ENCODE results near the gene SIX2. TPM values are rescaled to one million over a fixed set of nuclear protein-coding genes. Genes with fewer than 3 reads are reported as not detected.

Gene SIX2
- total RNA-seq, 1 donor from 2014 or later: not detected

- Histone ChIP-seq H3K9me3 (ENCODE audit: low read depth) (no peaks in the 10 kb centered on the region), H3K9ac (no peak overlapping the region), H3K4me3 (peak overlapping the region; percentile 35), H3K79me2 (ENCODE audit: low read depth) (no peaks in the 10 kb centered on the region), H4K20me1 (ENCODE audit: low read depth) (no peaks in the 10 kb centered on the region), H3K36me3 (no peaks in the 10 kb centered on the region), H3K27me3 (no peaks in the 10 kb centered on the region), H3F3A (ENCODE audit: low read depth) (peaks cover 39% of the 10 kb centered on the region), H3K4me2 (peak overlapping the region; percentile 80), H3K4me1 (peaks cover 39% of the 10 kb centered on the region), H2AFZ (replicated peaks) (peak overlapping the region; percentile 6), H3K27ac (peak overlapping the region; percentile 92)
- DNase-seq (ENCODE audit: low spot score): peak; percentile 76
- H3K4me1 Mint-ChIP-seq: peaks cover 44% of the 10 kb centered on the region
- peak overlapping the region; percentile 72 for H3K27ac Mint-ChIP-seq
- TF ChIP-seq EZH2 (IDR thresholded peaks at IDR 0.05): no peak
- TF ChIP-seq, protein P1, sequence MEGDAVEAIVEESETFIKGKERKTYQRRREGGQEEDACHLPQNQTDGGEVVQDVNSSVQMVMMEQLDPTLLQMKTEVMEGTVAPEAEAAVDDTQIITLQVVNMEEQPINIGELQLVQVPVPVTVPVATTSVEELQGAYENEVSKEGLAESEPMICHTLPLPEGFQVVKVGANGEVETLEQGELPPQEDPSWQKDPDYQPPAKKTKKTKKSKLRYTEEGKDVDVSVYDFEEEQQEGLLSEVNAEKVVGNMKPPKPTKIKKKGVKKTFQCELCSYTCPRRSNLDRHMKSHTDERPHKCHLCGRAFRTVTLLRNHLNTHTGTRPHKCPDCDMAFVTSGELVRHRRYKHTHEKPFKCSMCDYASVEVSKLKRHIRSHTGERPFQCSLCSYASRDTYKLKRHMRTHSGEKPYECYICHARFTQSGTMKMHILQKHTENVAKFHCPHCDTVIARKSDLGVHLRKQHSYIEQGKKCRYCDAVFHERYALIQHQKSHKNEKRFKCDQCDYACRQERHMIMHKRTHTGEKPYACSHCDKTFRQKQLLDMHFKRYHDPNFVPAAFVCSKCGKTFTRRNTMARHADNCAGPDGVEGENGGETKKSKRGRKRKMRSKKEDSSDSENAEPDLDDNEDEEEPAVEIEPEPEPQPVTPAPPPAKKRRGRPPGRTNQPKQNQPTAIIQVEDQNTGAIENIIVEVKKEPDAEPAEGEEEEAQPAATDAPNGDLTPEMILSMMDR (IDR thresholded peaks at IDR 0.05): no peak
- no peak for TF ChIP-seq EZH2phosphoT487 (IDR thresholded peaks at IDR 0.05)
- peaks cover 15% of the 10 kb centered on the region for H3K27me3 Mint-ChIP-seq (ENCODE audit: insufficient read depth, low read depth)
- H3K4me3 Mint-ChIP-seq: peak overlapping the region; percentile 76
- H3K9me3 Mint-ChIP-seq: no peaks in the 10 kb centered on the region
- peaks cover 2% of the 10 kb centered on the region for H3K36me3 Mint-ChIP-seq
Observed at GRCh38 chr2:44972771-44973535, 36.3 kb downstream of the SIX2 start.

DNA sequence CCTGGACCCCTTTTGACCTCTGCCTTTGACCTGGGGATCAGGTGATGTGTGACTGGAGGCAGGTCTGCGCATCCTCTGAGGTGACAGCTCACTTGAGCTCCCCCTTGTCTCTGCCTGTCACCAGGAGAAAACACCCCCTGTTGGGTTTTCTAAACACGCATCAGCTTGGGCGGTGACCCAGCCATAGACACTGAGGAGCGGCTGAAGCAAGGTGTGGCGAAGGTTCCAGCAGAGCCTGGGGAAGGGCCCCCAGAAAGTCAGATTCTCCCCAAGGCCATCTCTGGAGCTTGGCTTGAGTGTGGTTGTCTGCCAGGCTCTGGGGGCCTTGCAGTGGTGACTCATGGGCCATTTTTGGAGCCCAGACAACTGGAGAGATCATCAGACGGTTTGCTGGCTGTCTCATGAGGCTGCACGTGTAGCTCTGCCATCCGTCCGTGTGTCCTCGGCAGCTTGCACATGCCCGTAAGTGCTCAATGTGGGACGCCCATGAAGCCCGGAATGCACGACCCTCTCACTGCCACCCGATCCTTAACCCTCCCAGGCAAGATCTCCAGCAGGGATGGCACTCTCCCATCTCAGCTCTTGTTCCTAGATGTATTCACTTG, 38.3 kb downstream of the SIX2 start:
- Mint-ChIP-seq H3K4me3 (no peak overlapping the region), H3K27me3 (ENCODE audit: insufficient read depth, low read depth) (peaks cover 12% of the 10 kb centered on the region), H3K9me3 (no peaks in the 10 kb centered on the region), H3K27ac (no peak overlapping the region), H3K4me1 (peaks cover 44% of the 10 kb centered on the region), H3K36me3 (peaks cover 4% of the 10 kb centered on the region)
- no peaks in the 10 kb centered on the region for H3K27me3 ChIP-seq
- TF ChIP-seq, protein P1 (IDR thresholded peaks at IDR 0.05): no peak
- TF ChIP-seq EZH2phosphoT487 (IDR thresholded peaks at IDR 0.05) (no peak), EZH2 (IDR thresholded peaks at IDR 0.05) (no peak)
- H3F3A ChIP-seq (ENCODE audit: low read depth): peaks cover 43% of the 10 kb centered on the region
- H2AFZ ChIP-seq (replicated peaks): no peak overlapping the region
- no peaks in the 10 kb centered on the region for H3K79me2 ChIP-seq (ENCODE audit: low read depth)
- no peaks in the 10 kb centered on the region for H4K20me1 ChIP-seq (ENCODE audit: low read depth)
- H3K4me1 ChIP-seq: peaks cover 39% of the 10 kb centered on the region
- DNase-seq (ENCODE audit: low spot score): no peak
- H3K9me3 ChIP-seq (ENCODE audit: low read depth): no peaks in the 10 kb centered on the region
- peak overlapping the region; percentile 11 for H3K4me2 ChIP-seq
- no peaks in the 10 kb centered on the region for H3K36me3 ChIP-seq
- no peak overlapping the region for H3K9ac ChIP-seq
- no peak overlapping the region for H3K4me3 ChIP-seq
- H3K27ac ChIP-seq: no peak overlapping the region

DNA sequence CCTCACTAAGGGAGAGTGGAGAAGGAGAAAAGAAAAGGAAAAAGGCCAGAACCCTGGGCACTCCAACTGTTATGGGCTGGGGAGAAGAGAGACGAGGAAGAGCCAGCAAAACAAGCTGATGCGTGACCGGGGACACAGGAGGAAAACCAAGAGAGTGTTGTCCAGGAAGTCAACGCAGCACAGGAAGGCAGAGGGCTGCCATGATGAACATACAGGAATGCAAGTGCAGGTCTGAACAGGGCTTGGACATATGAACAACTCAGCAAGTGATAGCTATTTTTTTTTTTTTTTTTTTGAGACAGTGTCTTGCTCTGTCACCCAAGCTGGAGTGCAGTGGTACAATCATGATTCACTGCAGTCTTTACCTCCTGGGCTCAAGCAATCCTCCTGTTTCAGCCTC, 39.3 kb downstream of the SIX2 start:
- H3K36me3 Mint-ChIP-seq: peaks cover 4% of the 10 kb centered on the region
- H3K27me3 Mint-ChIP-seq (ENCODE audit: insufficient read depth, low read depth): peaks cover 16% of the 10 kb centered on the region
- peaks cover 43% of the 10 kb centered on the region for H3K4me1 Mint-ChIP-seq

More for the DNA sequence above, 39.3 kb downstream of the SIX2 start:
- Mint-ChIP-seq H3K9me3 (no peaks in the 10 kb centered on the region), H3K27ac (no peak overlapping the region), H3K4me3 (no peak overlapping the region)
- Histone ChIP-seq H3K36me3 (no peaks in the 10 kb centered on the region), H3K9me3 (ENCODE audit: low read depth) (no peaks in the 10 kb centered on the region), H3K4me2 (no peak overlapping the region), H3K27ac (no peak overlapping the region), H3K4me1 (peaks cover 41% of the 10 kb centered on the region), H3K4me3 (no peak overlapping the region), H2AFZ (replicated peaks) (no peak overlapping the region), H3K27me3 (no peaks in the 10 kb centered on the region), H3K79me2 (ENCODE audit: low read depth) (no peaks in the 10 kb centered on the region), H3K9ac (no peak overlapping the region), H3F3A (ENCODE audit: low read depth) (peaks cover 53% of the 10 kb centered on the region), H4K20me1 (ENCODE audit: low read depth) (peaks cover 6% of the 10 kb centered on the region)
- TF ChIP-seq, protein P1 (IDR thresholded peaks at IDR 0.05): no peak
- TF ChIP-seq EZH2phosphoT487 (IDR thresholded peaks at IDR 0.05) (no peak), EZH2 (IDR thresholded peaks at IDR 0.05) (no peak)
- no peak for DNase-seq (ENCODE audit: low spot score)

All from neural progenitor cell (in vitro differentiated cells).